Kasumi-1 (cell line): ENCODE results near the gene MTIF2.
"Not testable (repeated sequence)": the region's sequence is repeated elsewhere in the genome, so short reads cannot be mapped to it uniquely, and the experiment has no call there.

Experiments
- DNase-seq, 2 experiments: peaks; one replicate each; lab custom pipeline; 2025; lab: John Stamatoyannopoulos, UW

Gene MTIF2

DNA sequence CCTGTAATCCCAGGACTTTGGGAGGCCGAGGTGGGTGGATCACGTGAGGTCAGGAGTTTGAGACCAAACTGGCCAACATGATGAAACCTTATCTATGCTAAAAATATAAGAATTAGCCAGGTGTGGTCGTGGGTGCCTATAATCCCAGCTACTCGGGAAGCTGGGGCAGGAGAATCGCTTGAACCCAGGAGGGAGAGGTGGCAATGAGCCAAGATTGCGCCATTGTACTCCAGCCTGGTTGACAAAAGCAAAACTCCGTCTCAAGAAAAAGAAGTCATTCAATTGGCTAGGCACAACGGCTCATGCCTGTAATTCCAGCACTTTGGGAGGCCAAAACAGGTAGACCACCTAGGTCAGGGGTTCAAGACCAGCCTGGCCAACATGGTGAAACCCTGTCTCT, 27.4 kb downstream of the MTIF2 start:
- DNase-seq = not testable (repeated sequence)

- no peak for DNase-seq
Measured at GRCh38 chr2:55239656-55240222, 29.3 kb downstream of the MTIF2 start.

DNA sequence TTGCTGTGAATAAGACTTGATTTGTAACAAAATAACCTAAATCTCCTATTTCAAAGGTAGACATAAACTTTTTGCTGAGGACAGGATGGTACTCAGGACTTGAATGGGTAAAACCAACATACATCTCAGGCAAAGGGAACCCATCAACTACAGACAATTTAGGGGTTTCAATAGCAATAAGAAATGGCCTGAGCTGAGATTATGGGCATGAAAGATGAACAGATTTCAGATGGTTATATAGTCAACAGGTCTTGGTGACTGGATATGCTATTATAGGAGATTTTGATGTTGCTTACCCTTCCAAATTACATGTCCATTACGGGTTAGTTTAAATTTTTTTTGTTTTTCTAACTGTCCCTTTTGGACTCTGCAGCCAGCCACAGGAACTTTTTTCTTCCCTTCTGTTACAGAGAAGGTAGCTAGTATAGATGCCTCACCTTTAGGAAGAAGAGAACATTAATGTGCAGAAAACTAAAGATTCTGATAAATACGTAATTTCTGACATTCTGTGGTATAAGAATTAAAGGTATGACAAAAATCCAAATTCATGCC, 32.0 kb downstream of the MTIF2 start:
- DNase-seq = no peak

GRCh38 chr2:55235724-55236538, 33.1 kb downstream of the MTIF2 start:
- no peak for DNase-seq

DNA sequence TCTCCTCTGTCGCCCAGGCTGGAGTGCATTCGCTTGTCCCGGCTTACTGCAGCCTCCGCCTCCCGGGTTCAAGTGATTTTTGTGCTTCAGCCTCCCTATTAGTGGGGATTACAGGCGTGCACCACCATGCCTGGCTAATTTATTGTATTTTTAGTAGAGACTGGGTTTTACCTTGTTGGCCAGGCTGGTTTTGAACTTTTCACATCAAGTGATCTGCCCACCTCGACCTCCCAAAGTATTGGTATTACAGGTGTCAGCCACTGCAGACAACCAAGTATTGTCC, 35.4 kb downstream of the MTIF2 start:
- no peak for DNase-seq

DNA sequence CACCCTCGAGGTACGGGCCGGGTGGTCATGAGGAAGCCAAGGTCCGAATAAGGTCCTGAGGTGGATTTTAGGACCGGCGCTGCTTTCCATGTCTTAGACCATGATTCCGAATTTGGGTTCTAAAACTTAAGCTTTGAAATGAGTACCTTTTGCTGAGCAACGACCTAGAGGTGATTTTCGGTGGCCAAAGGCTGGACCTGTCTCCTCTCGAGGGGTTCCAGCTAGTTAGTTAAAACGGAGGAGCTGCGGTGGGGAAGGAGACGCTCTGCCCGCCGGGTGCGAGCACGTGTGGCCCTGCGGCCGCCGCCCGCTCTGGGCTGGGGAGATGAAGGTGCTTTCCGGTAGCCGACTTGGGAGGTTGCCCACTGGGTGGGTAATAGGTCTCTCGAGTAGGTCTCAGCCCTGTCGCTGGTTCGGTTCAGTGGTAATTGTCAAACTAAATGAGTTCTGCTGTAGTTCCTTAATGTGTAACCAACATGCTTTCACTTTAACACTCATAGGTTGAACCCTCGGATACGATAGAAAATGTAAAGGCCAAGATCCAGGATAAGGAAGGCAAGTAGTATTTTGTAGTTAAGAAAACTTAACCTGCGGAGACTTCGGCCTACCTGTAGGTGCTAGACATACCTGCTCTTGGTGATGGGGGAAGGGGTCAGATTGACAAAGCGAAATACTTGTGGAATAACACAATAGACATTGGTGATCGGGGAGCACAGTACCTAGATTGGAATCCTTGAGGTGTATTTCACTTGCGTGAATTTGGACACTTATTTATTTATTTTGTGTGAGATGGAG, 36.0 kb downstream of the MTIF2 start:
- DNase-seq = peak in 1 of 2 experiments; percentile 23

DNA sequence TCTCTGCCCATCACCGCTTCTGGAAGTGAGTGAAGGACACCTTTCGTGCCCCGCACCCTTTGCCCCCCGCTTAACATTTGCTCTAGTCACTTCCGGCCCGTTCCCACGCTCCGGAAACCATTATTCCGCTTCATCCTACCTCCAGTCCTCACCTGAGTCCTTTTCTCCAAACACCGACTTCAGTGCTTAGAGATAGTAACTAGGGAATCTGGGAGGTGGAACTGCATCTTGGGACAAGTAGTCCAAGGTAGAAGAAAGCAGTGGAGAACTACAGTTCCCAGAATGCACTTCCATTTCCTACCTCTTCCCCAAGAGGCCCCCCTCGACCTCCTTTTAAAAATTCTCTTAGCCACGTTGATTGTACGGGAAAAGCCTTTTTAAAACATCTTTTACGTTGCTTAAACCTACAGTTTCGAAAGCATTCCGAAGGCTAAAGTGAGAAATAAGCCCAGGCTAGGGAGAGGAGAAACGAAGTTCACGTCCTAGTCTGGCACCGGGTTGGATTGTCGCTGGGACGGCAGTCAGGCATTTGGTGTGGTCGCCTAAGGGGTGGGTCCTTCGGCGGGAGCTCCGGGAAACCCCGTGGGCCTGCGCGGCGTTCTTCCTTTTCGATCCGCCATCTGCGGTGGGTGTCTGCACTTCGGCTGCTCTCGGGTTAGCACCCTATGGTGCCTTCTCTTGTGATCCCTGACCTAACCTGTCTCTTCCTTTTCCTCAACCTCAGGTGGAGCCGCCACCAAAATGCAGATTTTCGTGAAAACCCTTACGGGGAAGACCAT, 36.8 kb downstream of the MTIF2 start, which contains the start of the genes CLHC1 and RPS27A:
CLHC1 (minus strand) TSS at position 210 of the 779 bp plus-strand sequence. CDS start 9,882 bp downstream, outside the sequence.
RPS27A (plus strand) TSS at position 605 of the 779 bp plus-strand sequence; CDS start at position 742, 137 bp downstream.
- peak; percentile 96 to 99 for DNase-seq

DNA sequence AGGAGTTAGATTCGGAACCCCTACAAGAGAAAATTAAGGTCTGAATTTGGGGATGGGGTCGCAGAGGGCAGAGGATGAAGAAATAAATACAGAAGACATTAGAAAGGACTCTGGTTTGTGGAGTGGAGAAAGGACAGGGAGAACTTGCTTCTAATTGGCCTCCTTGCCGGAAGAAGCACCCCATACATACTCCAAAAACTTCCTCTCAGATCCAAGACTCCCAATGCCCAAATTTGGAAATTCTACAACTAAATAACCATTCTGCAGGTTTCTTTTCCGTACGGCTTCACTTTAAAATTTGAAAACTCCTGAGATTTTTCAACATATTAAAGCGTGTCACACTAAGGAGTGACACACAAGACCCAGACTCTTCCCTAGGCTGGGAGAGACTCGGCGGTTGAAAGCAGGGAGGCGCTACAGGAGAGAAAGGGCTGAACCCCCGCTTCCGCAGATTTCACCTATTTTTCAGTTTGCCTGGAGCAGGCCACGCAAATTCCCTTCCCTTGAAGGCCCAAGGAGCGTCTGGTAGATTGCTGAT, 37.4 kb downstream of the MTIF2 start:
- peak; percentile 73 to 75 for DNase-seq

GRCh38 chr2:55230551-55230950, 38.5 kb downstream of the MTIF2 start:
- DNase-seq = no peak

DNA sequence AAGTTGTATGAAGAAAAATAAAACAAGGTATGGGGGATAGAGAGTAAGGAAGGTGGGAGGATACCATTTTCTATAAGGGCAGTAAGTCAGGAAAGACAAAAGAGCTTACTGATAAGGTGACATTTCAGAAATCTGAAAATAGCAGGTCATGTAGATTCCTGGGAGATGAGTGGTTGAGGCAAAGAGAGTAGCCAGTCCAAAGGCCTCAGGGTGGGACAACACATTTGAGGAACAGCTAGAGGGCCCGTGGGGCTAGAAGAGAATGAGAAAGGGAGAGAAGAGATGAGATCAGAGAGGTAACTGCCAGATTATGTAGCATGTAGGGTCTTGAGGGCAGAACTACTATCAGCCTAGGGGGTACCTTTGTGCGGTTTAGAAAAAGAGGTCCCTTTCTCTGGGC, 39.8 kb downstream of the MTIF2 start:
- DNase-seq = no peak

DNA sequence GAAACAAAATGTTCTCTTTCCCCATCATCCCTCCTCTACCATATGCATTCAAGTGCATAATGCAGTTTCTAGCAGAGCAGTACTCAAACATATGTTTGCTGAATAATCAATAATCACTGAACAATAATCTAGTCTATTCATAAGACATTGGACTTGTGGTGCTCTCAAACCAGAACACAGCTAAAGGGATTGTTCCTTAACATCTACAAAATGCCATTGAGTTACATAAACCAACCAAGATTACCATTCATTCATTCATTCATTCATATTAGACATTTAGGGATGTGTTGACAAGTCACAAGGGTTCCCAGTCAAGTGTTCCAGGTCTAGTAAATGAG, 40.8 kb downstream of the MTIF2 start:
- DNase-seq = no peak

GRCh38 chr2:55227437-55228225, 41.4 kb downstream of the MTIF2 start:
- peak; percentile 72 to 83 for DNase-seq

- DNase-seq = no peak
Measured at GRCh38 chr2:55225481-55226020, 43.5 kb downstream of the MTIF2 start.

DNA sequence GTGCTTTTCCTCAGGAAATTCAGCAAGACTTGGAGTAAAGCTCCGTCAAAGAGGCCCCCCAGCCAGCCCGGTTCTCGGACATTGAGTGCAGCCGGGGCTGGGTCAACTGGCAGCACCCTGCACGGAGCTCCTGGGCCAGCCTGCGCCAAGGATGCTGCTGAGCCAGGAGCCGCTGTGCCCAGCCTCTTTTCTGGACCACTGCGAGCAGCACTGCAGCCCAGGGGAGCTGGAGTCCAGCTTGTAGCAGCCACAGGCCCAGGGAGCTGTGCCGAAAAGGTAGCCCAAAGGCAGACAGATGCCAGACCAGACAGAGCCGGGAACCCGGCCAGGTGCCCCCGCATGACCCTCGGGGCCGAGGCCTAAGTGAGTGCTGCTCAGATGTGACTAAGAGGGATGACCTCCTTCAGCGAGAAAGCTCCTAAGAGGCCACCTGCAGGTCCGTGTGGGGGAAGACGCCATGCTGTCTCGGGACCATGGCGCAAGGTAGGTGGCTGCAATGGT, 44.2 kb downstream of the MTIF2 start:
- DNase-seq = no peak

DNA sequence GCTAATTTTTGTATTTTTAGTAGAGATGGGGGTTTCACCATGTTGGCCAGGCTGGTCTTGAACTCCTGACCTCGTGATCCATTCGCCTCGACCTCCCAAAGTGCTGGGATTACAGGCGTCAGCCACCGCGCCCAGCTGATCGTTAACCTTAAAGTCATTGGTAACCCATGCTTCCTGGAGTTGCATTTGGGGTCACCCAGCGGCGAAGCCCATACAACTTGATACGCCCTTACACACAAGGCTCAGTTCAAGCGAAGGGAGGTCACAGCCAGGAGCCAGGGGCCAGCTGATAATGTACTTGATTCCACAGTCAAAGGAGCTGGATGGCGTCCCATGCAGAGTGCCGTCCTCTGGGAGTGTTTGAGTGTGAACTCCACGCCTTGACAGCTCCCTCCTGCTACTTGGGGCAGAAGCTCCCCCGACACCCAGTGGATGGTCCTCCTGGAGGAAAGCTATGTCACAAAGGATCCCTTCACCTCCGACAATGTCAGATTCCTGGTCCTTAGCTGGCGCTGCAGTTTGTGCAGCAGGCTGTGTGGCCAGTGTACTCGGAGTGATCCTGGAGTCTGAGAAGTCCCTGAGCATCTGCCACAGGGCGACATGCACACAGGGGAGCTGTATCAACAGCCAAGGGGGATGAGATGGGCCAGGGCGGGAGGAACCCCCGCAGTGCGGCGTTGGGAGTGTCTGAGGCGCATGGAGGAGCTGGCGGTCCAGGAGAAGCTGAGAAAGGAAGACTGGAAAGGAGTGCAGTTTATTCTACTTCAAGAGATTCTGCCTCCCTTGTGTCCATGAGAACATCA, 44.9 kb downstream of the MTIF2 start:
- DNase-seq = no peak

DNA sequence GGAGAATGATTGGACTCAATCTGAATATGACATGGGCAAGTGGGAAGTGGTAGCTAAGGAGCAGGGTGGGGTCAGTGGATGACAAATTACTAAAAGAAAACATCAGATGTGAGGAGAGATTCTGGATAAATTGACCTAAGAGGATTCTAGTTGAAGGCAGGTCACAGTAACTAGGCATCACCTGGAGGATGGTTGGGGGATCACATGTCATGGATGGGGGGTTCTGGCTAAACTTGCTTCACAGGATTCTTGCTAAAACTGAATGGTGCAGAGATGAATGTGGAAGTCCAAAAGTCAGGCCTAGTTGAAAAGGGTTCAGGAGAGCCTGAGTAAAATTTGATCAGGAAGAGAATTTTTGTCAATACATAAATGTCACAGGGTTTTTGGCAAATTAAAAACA, 55.2 kb downstream of the MTIF2 start:
- no peak for DNase-seq

GRCh38 chr2:55204950-55205349, 64.1 kb downstream of the MTIF2 start:
- DNase-seq = no peak

DNA sequence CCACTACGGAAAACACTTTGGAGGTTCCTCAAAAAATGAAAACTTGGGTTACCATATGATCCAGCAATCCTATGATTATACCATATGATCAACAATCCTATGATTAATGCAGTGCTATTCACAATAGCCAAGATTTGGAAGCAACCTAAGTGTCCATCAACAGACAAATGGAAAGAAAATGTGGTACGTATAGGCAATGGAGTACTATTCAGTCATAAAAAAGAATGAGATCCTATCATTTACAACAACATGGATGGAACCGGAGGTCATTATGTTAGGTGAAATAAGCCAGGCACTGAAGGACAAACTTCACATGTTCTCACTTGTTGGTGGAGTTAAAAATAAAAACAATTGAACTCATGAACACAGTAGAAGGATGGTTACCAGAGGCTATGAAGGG, 64.5 kb downstream of the MTIF2 start:
- DNase-seq = no peak

- no peak for DNase-seq
Measured at GRCh38 chr2:55200416-55200815, 68.6 kb downstream of the MTIF2 start.
